ENCODE measurements around the gene UGT2A3.

GRCh38 chr4:68954126-68954525, 2.5 kb upstream of the UGT2A3 start:
- TF ChIP-seq CTCF (IDR thresholded peaks at IDR 0.05) (no peak), POLR2A (IDR thresholded peaks at IDR 0.05) (no peak)

All from testis (tissue), 2 donors.